SKM-1 (cell line): ENCODE measurements around the gene CFAP52.
"Not testable (repeated sequence)": the region's sequence is repeated elsewhere in the genome, so short reads cannot be mapped to it uniquely, and the experiment has no call there.

ENCODE experiments used
- DNase-seq: peaks from one replicate; lab custom pipeline; 2025; ENCODE audit not compliant: unreplicated experiment; lab: John Stamatoyannopoulos, UW

Gene CFAP52

DNA sequence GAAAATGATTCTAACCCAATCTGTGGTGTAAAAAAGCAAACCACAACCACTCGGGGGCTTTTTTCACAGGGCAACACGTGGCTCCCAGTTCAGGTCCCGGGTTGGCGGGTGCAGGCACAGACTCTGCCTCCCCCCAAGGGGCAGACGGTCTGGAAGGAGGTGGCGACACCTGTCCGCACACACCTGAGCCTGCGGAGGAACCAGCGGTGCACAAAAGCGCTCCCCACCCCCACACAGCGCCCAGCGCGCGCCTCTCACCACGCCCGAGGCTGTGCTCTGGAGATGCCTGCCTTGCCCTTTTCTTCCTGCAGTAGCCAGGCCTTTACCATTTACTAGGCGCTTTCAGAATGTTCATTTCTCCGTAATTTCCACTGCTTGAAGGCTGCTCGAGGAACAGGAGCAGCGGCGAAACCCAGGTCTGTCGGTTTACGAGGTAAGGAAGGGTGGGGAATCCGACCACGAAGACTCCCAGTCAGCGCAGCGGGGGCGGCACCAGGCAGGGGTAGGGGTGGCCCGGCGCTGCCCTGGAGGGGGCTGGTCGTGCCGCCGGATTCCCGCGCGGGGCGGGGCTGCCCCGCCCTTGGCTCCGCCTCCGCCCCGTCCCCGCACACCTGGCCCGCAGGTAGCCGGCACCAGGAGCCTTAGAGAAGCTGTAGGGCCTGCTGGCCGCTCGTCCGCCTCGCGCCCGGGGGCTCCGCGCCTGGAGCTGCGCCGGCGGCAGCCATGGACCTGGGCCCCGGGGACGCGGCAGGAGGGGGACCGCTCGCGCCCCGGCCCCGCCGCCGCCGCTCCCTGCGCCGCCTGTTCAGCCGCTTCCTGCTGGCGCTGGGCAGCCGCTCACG, 68.7 kb downstream of the CFAP52 start, which contains the start of gene USP43:
Gene USP43, plus strand, starts transcription at position 608 of the 842 bp plus-strand sequence. Its CDS starts 116 bp downstream, at position 724.
- no peak for DNase-seq

DNA sequence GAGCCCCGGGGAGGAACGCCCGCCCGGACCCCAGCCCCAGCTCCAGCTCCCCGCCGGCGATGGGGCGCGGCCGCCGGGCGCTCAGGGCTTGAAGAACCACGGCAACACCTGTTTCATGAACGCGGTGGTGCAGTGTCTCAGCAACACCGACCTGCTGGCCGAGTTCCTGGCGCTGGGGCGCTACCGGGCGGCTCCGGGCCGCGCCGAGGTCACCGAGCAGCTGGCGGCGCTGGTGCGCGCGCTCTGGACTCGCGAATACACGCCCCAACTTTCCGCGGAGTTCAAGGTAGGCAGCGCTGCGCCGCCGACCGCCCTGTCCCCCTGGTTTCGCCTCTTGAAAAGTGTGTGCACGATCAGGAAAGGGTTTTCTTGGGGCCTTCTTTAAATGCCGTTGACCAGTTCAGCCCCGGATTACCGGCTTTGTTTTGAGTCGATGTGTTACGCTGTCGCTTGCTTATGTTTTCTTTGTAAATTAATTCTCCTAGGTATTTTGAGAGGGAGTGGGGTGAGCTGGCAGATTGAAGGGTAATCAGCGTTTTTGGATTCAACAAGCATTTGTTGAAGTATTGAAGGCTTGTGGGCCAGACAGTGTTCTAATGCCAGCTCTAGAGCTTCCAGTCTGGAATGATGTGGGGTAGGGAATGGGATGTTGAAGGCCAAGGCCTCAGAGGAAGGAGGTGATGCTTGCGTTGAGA, 69.6 kb downstream of the CFAP52 start:
- DNase-seq, result peak; percentile 9

DNA sequence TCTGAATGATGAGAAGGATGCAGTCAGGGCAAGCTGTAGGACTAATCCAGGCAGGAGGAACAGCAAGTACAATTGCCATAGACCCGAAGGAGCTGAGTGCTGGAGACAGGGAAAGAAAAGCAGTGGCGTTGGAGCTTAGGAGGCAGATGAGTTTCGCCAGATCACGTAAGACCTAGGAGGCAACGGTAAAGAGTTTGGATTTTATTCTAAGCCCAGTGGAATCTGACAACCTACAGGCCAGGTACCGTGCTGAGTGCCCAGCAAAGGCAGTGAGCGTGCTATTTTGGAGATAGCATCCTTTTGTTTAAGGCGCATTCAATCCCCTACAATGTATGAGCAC, 70.1 kb downstream of the CFAP52 start:
- no peak for DNase-seq

DNA sequence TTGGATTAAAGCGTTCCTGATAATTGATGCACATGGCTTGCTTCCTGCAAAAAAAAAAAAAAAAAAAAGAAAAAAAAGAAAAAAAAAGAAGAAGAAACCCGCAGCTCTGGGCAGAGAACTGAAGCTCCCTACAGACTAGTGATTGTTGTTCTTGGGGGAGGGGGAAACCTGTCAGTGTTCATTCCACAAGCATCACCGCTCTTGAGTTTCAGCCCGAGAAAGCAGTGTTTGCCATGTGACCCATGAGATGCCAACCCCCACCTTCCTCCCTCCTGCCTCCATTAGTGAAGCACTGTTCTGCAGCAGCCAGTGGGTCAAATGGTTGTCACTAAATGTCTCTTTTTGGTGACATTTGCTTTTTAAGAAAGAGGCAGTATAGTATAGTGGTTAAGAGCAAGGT, 70.6 kb downstream of the CFAP52 start:
- DNase-seq, result no peak

DNA sequence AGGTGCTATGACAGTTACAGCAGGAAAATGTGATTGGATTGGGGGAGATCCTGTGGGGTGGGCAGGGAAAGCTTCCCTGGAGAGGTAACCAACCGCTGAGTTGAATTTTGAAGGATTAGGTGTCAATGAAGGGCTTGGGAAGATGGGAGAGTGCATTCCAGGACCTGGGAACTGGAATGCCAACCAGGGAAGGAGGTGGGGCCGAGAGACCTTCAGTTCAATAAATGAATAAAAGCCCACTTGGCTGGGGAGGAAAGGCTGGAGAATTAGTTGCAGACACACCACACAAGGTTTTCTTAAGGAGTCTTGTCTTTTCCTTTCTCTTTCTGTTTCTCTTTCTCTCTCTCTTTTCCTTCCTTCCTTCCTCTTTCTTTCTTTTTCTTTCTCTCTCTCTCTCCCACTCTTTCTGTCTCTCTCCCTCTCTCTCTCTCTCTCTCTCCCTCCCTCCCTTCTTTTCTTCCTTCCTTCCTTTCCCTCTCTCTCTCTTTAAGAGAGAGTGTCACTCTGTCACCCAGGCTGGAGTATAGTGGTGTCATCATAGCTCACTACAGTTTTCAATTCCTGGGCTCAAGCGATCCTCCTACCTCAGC, 72.2 kb downstream of the CFAP52 start:
- DNase-seq, result no peak

DNA sequence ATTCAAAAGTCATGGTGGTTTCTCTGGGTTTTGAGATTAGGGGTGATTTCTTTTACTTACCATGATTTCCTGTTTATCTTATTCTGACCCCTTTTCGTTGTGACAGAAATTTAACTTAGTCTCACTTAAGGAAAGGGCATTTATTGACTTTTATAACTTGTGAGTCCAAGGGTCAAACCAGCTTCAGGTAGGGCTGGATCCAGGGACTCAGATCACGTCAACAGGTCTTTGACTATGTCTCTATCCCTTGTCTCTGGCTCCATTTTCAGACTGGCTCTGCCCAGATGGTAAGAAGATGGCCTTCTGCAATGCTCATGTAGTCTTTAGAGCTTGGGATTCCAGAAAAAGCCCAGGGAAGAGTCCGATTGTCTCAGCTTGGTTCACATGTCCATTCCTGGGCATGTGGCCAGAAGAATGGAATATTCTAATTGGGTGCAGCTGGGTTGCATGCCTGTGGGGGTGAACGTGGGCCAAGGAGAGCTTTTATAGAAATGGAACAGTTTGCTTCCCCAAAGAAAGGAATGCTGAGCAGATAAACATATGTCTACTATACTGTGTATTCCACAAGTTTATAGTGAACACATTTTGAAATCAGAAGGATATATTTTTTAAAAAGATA, 82.3 kb downstream of the CFAP52 start:
- no peak for DNase-seq

DNA sequence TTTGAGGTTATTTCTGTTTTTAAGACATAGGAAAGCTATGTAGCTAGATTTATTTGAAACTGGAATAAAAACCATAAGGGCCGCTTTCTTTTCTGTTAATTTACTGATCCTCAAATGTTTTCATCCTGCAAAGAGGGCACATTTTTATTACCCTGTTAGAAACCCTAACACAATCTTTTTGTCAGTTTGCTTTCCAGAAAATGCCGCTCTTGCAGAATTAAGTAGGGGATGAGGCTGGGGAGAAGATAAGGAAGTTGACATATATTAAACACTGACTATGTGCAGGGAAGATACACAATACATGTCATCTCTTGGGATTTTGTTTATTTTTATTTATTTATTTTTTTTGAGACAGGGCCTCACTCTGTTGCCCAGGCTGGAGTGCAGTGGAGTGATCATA, 84.6 kb downstream of the CFAP52 start:
- no peak for DNase-seq

DNA sequence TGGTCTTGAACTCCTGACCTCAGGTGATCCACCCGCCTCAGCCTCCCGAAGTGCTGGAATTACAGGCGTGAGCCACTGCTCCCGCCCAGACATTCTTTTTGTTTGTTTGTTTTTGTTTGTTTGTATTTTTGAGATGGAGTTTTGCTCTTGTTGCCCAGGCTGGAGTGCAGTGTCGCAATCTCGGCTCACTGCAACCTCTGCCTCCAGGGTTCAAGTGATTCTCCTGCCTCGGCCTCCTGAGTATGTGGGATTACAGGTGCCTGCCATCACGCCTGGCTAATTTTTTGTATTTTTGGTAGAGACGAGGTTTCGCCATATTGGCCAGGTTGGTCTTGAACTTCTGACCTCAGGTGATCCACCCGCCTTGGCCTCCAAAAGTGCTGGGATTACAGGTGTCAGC, 87.1 kb downstream of the CFAP52 start:
- DNase-seq, result not testable (repeated sequence)

DNA sequence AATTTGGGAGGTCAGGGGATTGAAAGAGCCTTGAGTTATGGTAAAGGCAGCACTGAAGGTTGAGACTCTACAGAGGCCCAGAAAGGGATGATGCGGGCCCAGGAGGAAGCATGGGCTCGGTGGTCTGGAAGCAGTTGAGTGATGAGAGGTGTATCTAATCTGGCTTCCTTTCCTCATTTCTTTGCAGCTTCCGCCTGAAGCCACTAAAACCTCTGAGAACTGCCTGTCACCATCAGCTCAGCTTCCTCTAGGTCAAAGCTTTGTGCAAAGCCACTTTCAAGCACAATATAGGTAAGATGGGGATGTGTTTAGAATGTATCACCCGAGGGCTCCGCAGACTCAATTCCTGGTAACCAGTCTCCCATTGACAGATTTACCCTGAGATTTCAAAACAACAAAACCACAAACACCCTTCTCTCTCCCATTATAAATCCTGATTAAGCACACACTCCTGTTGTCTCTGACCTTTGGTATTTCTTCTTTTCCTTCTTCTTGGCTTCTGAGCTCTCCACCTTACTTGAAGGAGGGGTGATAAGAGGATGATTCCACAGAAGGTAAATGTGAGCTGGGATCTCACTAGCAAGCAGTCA, 90.1 kb downstream of the CFAP52 start:
- no peak for DNase-seq

DNA sequence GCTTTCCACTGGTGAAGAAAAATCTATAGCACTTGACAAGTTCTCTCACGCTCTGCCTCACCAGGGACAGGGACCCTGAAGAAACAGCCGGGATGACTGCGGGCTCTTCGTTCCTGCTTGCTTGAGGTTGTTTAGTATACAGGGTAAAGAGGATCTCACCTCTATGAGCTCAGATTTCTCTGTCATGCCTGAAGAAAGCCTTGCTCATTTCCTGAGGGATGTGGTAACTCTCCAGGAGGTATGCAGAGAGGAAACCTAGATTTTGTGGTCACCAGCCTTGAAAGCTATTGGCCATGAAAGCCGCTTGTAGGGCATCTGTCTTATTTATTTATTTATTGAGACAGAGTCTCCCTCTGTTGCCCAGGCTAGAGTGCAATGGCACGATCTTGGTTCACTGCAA, 92.1 kb downstream of the CFAP52 start:
- DNase-seq, result no peak

DNA sequence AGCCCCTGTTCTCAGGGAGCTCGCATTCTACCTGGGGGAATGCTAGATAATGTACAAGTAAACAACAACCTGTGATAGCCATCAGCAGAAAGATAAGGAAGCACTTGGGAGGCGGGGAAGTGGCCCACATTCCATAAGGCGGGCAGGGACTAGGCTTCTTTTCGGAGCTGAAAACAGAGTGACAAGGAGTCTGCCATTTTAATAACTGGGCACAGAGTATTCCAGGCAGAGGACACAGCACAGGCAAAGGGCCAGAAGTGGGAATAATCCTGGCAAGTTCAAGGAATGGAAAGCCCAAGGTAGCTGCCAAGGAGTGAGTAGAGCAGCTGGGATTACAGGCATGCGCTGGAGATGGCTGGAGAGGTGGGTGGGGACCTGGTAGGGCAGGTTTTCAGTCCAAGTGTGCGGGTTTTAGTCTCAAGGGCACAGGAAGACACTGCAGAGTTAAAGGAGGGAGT, 93.1 kb downstream of the CFAP52 start:
- no peak for DNase-seq

DNA sequence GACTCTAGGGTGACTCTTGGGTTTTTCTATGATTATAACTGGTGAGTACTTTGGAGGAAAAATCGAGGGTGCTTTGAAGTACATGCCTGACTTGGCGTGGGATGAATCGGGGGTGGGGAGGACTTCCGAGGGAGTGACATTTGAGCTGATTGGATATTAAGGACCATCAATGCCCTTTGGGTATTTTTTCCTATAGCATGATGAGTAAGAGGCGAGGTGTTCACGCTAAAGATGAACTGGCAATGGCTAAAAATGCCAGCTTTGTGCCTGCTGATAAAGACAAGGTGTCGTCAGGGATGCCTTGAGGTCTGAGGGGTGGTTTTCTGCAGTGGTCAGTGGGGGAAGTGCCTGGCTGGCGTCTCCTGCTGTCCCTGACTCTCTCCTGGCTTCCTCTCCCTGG, 94.2 kb downstream of the CFAP52 start:
- DNase-seq, result no peak

DNA sequence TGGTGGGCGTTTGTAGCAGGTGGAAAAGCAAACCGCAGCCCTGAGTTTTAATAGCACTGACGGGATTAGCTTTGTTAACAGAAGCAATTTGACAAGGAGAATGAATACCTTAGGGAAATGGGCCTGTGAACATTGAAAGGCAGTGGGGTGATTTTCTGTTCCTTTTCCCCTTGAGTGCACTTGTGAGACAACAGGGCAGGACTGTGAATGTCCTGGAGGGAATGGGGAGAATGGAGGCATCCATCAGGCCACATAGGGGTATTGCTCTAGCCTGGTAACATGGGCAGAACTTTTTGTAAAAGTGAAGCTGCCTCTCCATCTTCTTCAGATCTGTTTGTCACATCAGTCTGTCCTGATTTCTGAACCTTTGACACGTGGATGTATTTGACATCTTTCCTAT, 95.1 kb downstream of the CFAP52 start:
- DNase-seq, result no peak

DNA sequence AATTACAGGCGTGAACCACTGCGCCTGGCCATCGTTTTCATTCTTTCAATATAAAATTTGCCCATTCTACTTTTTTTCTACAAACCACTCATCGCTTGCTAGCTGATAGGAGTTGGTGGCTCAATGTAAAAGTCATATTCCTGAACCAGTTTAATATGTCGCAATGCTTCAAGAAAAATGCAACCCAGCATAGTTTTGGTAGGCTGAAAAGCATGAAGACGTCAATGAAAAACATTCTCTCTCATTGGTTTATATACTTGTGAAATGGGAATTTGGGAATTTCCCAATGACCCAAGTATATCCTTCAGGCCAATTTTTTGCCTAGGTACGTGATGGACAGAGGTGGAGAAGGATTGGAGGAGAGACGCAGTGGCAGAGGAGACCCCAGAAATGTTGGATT, 95.8 kb downstream of the CFAP52 start:
- DNase-seq, result no peak

DNA sequence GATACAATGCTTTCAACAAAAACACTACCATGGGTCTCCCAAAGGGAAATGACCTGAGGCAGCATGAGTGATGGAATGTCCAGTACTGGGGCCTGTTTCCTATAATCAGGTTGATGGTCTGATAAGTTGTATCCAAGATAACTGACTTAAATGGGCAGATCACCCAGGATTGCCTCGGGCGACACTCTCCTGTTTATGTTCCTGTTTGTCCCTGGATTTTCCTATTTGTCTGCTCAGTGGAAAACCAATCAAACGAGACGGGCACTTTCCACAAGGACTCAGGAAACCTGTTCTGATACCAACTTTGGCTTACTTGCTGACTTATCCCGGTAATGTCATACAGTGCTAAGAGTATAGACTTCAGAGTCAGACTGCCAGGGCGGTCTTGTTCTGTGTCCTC, 96.2 kb downstream of the CFAP52 start:
- DNase-seq, result no peak

DNA sequence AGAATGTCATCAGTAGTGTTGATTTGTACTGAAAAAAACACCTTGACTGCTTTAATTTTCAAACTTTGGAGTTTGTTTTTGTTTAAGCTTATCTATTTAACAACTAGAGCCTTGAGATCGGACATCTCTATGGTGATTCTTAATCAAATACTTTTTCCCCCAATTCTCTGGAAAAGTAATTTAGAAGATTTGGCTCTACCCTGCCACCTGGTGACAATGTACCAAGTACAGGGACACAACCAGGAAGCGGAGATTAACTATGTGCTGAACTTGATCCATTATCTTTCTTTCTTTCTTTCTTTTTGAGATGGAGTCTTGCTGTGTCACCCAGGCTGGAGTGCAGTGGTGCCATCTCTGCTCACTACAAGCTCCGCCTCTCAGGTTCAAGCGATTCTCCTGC, 99.6 kb downstream of the CFAP52 start:
- DNase-seq, result no peak

DNA sequence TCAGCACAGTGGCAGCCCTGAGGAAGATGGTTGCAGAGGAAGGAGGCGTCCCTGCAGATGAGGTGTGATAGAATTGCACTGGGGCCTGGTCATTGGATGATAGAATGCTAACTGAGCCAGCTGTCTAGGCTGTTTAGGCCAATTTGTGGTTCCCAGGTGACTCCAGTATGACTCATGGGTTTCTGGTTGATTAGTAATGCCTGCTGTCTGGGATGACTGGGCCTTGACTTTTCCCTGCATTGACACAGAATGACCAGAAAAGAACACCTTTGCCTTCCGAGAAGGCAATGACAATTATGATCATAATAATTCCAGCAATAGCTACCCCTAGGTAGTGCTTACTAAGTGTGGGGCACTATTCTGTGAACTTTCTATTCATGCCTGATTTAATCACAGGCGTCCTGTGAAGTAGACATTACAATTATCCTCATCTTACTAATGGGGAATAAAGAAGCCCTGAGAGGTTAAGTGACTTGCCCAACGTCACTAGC, 100.4 kb downstream of the CFAP52 start:
- no peak for DNase-seq

DNA sequence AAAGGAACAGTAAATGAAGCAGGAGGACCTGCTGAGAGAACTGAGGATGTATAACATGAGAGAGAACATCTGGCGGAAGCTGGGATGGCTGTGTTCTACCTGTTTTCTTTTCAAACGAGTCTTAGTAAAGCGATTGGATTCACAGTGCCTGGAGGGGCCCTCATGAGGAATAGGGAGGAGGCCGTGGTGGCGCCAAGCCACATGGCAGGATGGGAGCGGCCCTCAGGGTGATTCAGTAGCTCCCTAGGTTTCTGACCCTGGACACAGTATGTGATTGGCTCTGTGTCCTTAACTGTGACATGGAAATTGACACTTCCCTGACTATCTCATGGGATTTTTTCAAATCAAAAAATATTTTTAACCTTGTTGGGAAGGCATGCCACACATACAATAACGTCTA, 101.0 kb downstream of the CFAP52 start:
- DNase-seq, result no peak

DNA sequence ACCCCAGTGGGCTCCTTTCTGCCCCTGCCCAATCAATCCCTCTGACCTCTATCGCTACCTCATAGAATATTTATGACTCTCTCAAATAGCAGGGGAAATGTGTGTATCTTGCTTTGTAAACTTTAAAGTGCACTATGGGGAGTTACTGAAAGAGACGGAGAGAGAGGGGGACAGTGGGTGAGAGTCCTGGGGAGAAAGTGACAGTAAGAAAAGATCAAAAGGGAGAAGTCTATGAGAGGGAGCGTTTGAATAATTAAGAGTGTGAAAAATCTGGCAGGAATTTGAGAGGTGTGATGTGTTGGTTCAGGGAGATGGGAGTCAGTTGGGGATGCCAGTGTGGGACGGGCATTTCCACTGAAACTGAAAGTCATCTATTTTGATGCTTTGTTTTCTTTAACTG, 101.5 kb downstream of the CFAP52 start:
- no peak for DNase-seq

DNA sequence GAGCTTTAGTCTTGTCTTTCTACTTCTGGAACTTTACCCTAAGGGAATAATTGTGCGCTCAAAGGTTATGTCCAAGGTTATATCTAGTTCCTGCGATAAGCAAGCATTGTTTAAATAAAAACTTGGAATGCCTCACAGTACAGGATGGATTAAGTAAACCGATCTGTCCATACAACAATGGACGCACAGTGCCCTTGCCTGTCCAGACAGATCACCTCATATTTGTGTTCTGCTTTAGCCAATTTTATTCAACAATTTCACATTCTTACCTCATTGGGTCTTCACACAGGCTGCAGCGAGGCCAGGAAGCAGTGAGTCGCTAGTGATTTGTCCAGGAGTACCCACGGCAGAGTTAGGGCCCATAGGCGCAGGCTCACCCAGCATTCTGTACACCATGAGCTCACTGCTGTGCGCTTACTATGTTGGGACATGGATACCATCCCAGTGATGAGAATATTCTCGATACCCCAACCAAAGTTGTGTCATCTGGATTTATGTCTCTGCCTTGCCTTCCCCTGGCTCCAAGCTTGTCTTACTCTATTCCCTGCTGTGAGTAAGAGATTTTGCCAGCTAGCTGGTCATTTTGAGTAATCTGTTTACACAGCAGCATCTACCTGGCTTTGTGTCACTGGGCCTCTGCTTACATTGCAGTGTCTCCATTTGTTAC, 108.6 kb downstream of the CFAP52 start:
- no peak for DNase-seq
